Stimulated activated CD8-positive, alpha-beta memory T cell treated with anti-CD3 and anti-CD28 coated beads, Interleukin-2, amount 100 ng/mL, for 48 hours (primary cell): ENCODE data around the gene RALGDS.

Experiments
- DNase-seq, 2 donors: peaks; one replicate each; pipeline ENCODE4 v3.0.0-alpha.2; 2020; ENCODE audit warnings: low read depth in 2 of 2

RALGDS gene

GRCh38 chr9:133051966-133052539 is 69.0 kb downstream of the RALGDS start:
- DNase-seq, result no peak

DNA sequence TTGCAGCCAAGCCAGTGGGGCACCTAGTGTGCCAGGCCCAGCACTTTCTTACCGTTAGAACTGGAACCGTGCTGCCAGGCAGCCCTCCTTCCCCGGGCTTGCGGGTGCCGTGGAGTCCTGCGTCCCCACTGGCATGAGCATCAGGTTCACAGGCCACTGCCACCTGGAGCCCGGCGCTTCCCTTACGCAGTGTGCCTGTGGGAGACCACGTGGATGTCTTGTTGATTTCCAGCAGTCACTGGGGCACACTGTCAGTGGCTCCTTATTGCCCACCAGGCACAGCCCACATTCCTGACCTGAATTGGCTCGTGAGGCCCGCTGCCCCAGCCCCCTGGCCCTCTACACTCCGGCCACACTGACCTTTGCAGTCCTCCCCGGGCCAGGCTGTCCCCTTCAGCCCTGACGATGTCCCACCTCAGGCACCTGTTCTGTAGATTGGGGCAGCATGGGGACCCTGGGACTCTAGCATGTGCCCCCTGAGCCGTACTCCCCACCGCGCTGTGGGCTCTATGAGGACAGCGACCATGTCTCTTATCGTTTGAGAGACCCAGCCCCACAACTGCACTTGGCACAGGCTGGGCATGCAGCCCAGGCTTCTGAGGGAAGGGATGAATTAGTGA is 69.6 kb downstream of the RALGDS start:
- DNase-seq, result no peak

GRCh38 chr9:133050781-133051180 is 70.3 kb downstream of the RALGDS start:
- no peak for DNase-seq

GRCh38 chr9:133050142-133050541 is 70.9 kb downstream of the RALGDS start:
- no peak for DNase-seq

DNA sequence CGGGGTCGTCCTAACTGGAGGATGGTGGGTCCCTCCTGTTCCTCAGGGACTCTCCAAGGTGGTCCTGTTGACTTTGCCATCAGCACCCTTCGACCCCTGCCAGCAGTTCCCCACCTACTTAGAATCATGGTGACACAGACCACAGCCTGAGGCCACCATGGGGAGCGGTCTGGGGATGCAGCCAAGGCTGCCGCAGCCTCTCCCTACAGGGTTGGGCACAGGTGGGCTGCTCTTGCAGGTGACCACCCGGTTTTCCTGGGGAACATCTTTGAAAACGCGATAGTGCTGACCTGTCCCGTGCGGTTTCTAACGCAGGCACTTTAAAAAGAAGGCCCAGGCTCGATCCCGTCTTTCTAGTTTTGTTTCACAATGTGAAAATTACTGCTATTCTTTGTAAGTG is 72.0 kb downstream of the RALGDS start:
- no peak for DNase-seq

DNA sequence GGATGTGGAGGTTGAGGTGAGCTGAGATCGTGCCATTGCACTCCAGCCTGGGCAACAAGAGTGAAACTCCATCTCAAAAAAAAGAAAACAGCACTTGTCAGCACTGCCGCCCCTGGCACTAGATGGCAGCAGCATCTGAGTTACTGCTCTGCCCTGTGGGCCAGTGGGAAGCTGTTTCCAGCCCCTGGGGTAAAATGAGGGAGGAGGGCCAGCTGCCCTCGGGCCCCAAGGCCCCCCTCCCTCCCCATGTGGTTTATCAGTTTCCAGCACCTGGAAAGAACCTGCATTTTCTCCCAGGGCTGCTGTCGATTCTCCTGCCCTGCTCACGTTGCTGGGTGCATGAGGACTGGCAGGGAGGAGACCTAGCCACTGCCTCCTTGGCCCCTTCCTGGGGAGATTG is 72.4 kb downstream of the RALGDS start:
- DNase-seq, result no peak
